ENCODE measurements around the gene SPC24. TPM values are rescaled to one million over a fixed set of nuclear protein-coding genes. Genes with fewer than 3 reads are reported as not detected.

The SPC24 gene
- total and polyA plus RNA-seq, 9 of the 15 experiments (the other 6 are each of a cell fraction or from before 2014, with no cell fraction given): 18.2 to 154 (median 60.9) TPM

- TF ChIP-seq ZNF398 (CRISPR knock-in tag; IDR thresholded peaks at IDR 0.05): no peak
- no peak for TF ChIP-seq SIX5 (IDR thresholded peaks at IDR 0.05; ENCODE audit: borderline replicate concordance in 1 of 2, insufficient read depth in 1 of 2, low read depth in 1 of 2, low read length in 2 of 2)
- TF ChIP-seq ZNF184 (CRISPR knock-in tag; IDR thresholded peaks at IDR 0.05): no peak
- 0 out of 2 replicates have a peak, but pooled peaks have one; percentile 72 for TF ChIP-seq FOXP4 (CRISPR knock-in tag; IDR thresholded peaks at IDR 0.05; ENCODE audit: borderline replicate concordance)
- no peak for TF ChIP-seq SRSF9 (IDR thresholded peaks at IDR 0.05; ENCODE audit: borderline replicate concordance, low read depth, low read length)
- no peak; the same call in 1 of the 2 replicates for TF ChIP-seq JUND (IDR thresholded peaks at IDR 0.05; ENCODE audit: borderline replicate concordance, low read depth, low read length)
- TF ChIP-seq JUND (tag; IDR thresholded peaks at IDR 0.05; ENCODE audit: borderline replicate concordance, low read depth, low read length): no peak
- no peak for TF ChIP-seq NCOA4 (IDR thresholded peaks at IDR 0.05; ENCODE audit: partially characterized antibody)
- no peak for TF ChIP-seq KLF13 (tag; IDR thresholded peaks at IDR 0.05; ENCODE audit: borderline replicate concordance, low read depth)
- TF ChIP-seq ZNF639 (CRISPR knock-in tag; conservative IDR thresholded peaks at IDR 0.05 in 1 of 2, IDR thresholded peaks at IDR 0.05 in 1 of 2): no peak
- TF ChIP-seq MAFF (IDR thresholded peaks at IDR 0.05; ENCODE audit: low read length): no peak
- TF ChIP-seq ZZZ3 (IDR thresholded peaks at IDR 0.05): no peak
- peak; percentile 54 to 63 for TF ChIP-seq E2F6 (IDR thresholded peaks at IDR 0.05; ENCODE audit: borderline replicate concordance in 1 of 2, extremely low read depth in 1 of 2, insufficient read depth in 1 of 2, insufficient read length in 1 of 2, low read depth in 1 of 2, low read length in 1 of 2, poor library complexity in 1 of 2, severe bottlenecking in 1 of 2)
- no peak for TF ChIP-seq ZNF354B (CRISPR knock-in tag; IDR thresholded peaks at IDR 0.05)
- no peak for TF ChIP-seq ZNF699 (CRISPR knock-in tag; IDR thresholded peaks at IDR 0.05; ENCODE audit: insufficient replicate concordance)
- TF ChIP-seq ELF2 (CRISPR knock-in tag; IDR thresholded peaks at IDR 0.05): no peak; the same call in 1 of the 2 replicates
- no peak for TF ChIP-seq ZBTB8A (IDR thresholded peaks at IDR 0.05; ENCODE audit: partially characterized antibody)
These were observed at the start of gene SPC24 (continued) for GRCh38 chr19:11155373-11156120.
